GM18519 (cell line): ENCODE data around the gene PRM2.

Experiments
- ATAC-seq: cut with Tn5 transposase; IDR thresholded peaks from one replicate; pipeline ENCODE4 v1.9.1; 2021; ENCODE audit warnings: mild to moderate bottlenecking, moderate library complexity; ENCODE audit not compliant: unreplicated experiment, low FRiP score

Gene PRM2

DNA sequence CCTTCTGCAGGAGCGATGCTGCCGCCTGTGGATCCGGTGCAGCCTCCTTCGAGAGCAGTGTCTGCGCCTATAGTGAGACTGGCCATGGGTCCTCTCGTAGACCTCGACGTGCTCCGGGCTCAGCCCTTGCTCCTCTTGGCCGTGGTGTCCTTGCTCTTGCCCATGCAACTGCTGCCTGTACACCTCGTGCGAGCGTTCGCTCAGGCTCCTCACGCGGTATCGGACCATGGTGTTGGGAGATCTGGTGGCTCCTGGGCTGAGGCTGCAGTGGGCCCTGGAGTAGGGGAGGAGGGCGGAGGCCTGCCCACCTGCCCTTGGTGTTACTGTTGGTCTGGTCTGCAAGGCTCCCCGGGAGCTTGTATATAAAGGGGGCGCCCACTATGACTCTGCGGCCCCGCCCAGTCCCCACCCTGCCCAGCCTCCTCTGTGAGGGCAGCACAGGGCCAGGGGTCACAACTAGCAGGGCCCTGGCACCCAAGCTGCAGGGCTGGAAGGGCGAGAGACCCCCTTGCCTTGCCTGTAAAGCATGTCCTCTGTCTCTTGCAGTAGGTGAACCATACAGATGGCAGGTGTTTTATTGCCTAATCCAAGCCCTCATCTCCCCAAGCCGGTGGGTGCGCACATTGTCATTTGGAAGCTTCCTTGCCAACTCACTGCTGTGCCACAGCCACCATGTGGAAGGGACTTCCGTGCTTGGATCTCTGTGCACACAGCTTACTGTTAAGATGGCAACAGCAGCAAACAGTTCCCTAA is at the start of gene PRM2:
PRM2 (minus strand) TSS at position 338 of the 753 bp plus-strand sequence; CDS start at position 228, 110 bp downstream.
- ATAC-seq = no peak

- ATAC-seq = no peak
These were observed 49.3 kb upstream of the PRM2 start for GRCh38 chr16:11325404-11326083.

DNA sequence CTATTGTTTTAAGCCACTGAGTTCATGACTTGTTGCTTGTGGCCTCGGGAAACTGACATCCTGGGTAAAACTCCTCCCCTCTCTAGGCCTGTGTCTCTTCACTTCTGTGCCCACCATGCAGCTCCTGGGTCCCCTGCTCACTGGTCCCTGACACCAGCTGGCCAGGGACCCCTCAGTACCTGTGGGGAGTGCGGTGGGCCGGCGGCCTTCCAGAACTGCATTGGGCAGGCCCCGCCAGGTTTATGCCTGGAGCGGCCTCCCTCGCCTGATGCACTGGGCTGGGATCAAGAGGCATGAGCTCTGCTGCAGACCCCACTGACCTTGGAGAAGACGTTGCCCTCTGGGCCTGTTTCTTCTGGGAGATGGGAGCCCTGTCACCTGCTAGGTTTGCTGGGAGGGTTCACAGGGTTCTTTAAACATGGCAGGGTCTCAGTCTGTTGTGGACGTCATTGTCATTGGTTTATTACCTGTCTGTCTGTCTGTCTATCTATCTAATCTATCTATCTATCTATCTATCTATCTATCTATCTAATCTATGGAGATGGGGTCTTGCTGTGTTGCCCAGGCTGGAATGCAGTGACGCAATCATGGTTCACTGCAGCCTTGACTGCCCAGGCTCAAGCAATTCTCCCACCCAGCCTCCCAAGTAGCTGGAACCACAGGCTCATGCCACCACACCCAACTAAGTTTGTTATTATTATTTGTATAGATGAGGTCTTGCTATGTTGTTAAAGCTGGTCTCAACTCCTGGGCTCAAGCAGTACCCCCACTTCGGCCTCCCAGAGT is 47.5 kb upstream of the PRM2 start:
- ATAC-seq = no peak

GRCh38 chr16:11322823-11323222 is 46.5 kb upstream of the PRM2 start:
- ATAC-seq = no peak

GRCh38 chr16:11321662-11322061 is 45.4 kb upstream of the PRM2 start:
- no peak for ATAC-seq

GRCh38 chr16:11320170-11320569 is 43.9 kb upstream of the PRM2 start:
- no peak for ATAC-seq

DNA sequence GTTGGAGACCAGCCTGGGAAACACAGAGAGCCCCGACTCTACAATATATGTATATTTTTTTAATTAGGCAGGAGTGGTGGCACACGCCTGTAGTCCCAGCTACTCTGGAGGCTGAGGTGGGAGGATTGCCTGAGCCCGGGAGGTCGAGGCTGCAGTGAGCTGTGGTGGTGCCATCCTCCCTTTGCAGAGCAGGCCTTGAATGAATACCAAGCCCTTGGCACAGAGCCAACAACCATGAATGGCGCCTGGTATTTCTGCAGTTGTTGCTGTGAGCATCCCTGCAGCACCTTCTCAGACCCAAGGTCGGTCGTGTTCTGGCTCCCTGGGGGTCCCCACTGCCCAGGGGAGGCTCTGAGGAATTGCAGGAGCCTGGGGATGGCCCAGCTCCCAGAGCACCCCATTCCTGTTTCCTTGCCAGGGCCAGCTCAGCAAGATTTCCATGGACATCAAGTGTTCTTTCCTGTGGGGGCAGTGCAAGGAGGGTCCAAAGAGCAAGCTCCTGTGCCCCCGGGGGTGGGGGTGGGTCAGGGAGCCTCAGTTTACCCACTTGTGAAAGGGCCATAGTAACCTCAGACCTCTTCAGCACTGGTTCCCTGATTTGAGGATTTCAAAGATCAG is 43.4 kb upstream of the PRM2 start:
- ATAC-seq = no peak

GRCh38 chr16:11318817-11319216 is 42.5 kb upstream of the PRM2 start:
- no peak for ATAC-seq

- ATAC-seq = no peak
These were observed 40.2 kb upstream of the PRM2 start for GRCh38 chr16:11316331-11317015.

DNA sequence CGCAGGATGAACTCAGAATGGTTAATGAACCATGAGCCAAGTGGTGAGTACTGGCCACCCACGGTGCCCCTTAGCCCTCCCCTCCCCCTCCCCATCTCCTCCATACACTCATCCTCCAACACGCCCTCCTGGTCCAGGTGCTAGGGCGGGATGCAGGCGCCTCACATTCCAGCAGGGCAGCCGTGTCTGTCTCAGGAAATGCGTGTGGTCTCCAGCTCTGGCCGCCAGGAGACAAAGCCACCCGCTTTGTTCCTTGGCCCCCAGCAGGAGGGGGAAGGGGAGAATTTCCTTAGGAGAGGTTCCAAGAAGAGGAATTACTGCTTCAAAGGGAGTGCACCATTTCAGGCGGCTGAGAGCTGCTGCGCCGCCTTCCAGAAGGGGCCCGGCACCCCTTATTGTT is 39.2 kb upstream of the PRM2 start:
- no peak for ATAC-seq

DNA sequence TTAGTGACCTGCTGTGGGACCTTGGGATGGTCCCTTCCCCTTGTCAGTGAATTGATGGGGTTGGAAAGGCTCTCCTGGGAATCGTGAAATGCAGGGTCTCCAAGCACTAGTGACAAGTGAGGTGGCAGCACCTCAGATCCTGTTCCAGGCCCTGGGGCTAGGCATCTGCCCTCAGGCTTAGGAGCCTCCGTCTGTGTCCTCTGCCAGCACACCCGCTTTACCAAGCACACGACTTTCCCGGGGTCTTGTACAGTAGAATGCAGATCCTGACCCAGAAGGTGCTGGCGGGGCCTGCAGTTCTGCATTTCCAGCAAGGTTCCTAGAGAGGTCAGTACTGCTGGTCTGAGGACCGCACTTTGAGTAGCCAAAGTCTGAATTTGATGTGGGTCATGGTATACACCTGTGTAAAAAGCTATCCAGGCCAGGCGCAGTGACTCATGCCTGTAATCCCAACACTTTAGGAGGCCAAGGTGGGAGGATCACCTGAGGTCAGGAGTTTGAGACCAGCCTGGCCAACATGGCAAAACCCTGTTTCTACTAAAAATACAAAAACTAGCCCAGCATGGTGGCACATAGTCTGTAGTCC is 38.1 kb upstream of the PRM2 start:
- ATAC-seq = no peak

DNA sequence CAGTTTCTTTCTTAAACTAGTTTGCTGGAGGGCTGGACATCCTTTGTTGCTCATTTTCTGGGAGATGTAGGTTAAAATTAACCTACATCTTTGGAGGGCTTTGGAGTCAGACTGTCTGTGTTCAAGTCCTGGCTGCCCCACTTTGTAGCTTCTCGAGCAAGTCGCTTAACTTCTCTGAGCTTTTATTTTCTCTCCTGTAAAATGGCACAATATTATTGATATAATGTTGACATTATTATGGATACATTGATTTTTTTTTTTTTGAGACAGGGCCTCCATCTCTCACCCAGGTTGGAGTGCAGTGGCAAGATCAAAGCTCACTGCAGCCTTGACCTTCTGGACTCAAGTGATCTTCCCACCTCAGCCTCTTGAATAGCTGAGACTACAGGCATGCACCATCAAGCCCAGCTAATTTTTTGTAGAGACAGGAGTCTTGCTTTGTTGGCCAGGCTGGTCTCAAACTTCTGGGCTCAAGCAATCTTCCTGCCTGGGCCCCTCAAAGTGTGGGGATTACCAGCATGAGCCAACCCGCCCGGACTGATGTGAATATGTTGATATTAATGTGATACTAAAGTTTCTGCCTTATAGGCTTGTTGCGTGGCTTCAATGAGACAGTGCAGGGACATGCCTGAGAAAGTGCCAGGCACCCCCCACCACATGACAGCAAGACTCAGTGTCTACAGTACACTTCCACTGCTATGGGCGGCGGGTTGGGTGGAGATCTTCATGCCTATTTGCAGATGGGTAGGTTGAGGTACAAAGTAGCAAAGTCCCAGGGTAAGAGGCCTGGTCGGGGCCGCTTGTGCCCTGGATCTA is 37.4 kb upstream of the PRM2 start:
- no peak for ATAC-seq

DNA sequence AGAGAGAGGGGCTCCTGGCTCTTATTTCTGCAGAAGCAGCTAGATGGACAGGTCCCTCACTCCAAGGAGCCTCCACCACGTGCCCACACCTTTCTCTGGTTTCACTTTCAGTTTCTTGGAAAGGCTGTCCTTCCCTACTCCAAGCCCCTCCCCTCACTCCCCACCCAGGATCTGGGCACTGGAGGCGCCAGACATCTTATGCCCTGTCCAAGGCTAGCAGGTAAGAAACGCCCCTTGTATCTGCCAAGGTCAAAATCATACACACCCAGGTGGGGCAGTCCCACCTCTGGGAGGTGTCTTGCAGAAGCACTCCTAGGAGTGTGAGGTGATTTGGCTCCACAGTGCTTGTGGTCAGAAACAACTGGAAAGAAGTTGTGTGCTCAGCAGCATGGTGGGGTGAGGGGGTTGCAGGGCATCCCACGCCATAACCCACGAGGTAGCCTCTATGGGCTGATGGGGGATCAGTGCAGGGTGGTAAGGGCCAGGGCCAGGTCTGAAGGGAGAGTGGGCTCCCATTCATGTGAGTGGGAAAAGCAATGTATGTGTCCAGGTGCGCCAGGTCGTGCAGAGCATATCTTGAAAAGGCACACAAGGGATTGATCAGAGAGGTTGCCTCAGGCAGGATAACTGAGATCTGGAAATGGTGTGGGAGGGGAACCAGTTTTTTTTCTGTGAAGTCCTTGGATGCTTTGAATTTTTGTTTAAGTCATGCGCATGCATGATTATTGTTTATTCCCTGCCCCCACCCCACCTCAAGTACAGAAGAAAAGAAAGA is 36.6 kb upstream of the PRM2 start:
- no peak for ATAC-seq

DNA sequence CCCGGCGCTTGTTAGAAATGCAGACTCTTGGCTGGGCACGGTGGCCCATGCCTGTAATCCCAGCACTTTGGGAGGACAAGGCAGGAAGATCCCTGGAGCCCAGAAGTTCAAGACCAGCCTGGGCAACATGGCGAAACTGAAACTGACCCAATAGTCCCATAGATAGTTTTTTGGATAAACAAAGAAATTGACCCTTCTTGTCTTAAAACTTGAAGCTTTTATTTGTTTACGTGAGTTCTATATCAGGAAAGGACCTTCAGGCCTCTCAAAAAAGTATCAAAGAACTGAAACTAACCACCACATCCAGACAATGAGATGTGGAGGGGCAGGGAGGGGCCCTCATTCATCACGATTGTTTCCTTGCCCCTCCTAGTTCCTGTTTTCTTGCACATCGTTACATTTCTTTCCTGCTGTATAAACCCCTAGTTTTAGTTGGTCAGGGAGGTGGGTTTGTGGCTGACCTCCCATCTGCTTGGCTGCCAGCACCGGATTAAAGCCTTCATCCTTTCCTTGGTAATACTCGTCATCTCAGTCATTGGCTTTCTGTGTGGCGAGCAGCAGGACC is 34.8 kb upstream of the PRM2 start:
- no peak for ATAC-seq

- ATAC-seq = no peak
These were observed 34.3 kb upstream of the PRM2 start for GRCh38 chr16:11310634-11310977.

- no peak for ATAC-seq
These were observed 33.8 kb upstream of the PRM2 start for GRCh38 chr16:11309895-11310633.

DNA sequence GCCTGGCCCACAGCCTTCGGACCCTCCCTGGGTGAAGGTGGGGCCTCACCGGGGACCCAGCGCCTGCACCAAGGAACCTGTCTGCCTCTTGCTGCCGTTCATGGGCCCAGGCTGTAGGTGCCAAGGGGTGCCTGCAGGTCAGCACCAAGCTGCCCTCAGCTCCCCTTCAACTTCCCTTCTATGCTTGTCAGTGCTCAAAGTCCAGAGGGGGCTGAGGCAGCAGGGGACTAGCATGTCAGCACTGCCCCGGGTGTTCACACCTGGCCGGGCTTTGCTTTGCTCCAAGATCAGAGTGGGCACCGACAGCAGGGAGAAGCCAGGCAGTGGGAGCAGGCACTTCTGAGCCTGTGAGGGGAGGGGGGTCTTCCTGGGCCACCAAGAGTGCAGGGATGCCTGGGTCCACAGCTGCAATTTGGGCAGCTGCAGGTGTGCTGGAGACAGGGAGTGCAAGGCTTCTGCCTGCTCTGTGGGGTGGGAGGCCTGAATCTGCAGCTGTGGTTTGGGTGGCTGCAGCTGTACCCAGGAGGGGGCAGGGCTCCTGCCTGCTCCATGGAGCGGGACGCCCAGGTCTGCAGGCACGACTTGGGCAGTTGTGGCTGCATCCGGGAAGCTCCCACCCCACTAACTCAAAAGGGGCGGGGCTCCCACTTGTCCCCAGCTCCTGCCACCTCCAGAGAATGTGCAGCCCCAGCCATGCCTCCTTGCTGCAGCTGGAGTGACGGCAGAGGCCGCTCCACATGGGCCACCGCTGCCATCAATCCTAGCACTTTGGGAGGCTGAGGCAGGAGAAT is 32.4 kb upstream of the PRM2 start:
- ATAC-seq = no peak
